Right lobe of liver (tissue), 4 donors: ENCODE results near the gene C1R.

ENCODE experiments used
- CTCF ChIP-seq, 4 donors: fragments of 200-600 bp in 3 of 4; fragments of 450-650 bp in 1 of 4; IDR thresholded peaks; one replicate each; pipeline versions ENCODE4 v1.5.1 to v1.8.0; 2016 to 2022; ENCODE audit warnings: antibody characterized with exemption in 4 of 4, mild to moderate bottlenecking in 2 of 4
- POLR2A ChIP-seq: fragments of 450-650 bp; IDR thresholded peaks from one replicate; pipeline ENCODE4 v1.6.1; 2017; ENCODE audit warnings: antibody characterized with exemption, mild to moderate bottlenecking
- donor health status: DM: no; HTN: no; CAD: no.
- donor health status: DM: no; HTN: no; CAD: no.
- donor health status: DM: no; HTN: yes; CAD: no.

DNA sequence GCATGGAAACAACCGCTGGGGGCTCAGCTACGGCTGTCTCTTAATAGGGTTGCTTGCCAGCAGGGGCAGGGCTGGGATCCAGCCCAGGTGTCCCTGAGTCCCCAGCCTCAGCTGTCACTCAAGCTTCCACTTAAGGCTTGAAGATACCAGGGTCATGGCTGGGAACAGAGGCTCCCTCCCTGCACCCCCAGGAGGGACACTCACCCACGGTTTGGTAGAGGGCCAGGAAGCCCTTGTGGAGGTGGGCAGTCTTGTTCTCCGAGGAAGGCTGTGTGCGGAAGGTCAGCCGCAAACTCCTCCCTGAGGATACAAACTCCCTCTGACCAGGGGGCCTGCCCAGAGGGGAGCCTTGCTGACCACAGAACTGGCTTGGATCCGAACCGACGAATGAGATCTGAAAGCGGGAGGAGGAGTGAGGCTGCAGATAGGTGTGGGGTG lies 9.5 kb upstream of the C1R start:
- no peak for TF ChIP-seq POLR2A
- TF ChIP-seq CTCF (IDR thresholded peaks at IDR 0.05): no peak
